ENCODE data around the gene OR9Q1.
"Not testable (repeated sequence)": the region's sequence is repeated elsewhere in the genome, so short reads cannot be mapped to it uniquely, and the experiment has no call there.

The OR9Q1 gene

GRCh38 chr11:58142761-58143160 lies 119.1 kb downstream of the OR9Q1 start:
- no peak for DNase-seq

DNA sequence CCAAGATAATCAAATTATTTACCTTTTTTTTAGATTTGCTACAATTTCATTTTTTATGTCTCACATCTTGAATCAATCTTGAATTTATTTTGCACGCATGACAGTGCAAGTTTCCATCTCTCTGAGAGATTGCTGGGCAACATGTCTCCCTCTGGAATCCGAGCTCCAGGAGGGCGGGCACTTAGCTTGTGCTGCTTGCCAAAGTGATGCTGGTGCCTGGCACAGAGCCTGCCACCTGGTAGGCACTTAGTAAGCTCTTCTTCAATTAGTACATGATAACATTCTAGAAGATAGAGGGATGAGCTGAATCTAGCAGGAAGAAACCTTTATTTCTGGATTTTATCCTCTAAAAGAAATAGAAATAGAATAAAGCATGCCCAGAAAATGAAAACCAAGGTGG lies 129.1 kb downstream of the OR9Q1 start:
- DNase-seq = no peak

DNA sequence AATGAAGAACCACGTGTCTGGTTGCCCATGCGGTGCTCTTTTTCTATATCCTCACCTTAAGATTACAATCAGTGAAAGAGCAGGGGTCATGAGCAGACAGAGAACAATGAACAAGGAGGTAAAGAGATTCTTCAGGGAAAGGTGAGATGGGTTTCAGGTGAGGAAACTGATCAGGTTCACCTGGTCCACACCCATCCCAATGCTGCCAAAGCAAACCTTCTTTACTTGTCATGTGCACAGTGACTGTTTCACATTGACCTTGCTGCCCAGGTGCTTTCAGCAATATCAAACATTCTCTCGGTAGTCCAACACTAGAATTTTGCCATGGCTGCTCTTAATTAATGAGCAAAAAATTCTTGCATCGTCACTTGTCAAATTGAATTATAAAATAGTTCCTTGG lies 140.7 kb downstream of the OR9Q1 start:
- no peak for DNase-seq

DNA sequence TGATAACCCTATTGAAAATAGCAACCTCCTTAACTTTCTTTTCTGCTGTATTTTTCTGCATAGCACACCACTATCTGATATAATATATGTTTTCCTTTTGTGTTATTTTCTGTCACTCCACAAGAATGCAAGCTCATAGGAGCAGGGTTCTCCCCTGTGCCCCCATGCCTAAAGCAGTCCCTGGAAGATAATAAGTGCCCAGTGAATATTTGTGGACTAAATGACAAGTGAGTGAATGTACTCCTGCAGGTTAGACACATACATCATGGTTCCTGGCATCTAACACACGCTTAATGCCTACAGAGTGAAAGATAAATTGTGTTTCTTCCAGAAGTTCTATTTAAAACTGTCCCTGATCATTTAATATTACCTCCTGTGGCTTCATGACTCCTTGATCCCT lies 141.3 kb downstream of the OR9Q1 start:
- DNase-seq = no peak

- no peak for DNase-seq
Observed at GRCh38 chr11:58165504-58166106, 141.9 kb downstream of the OR9Q1 start.

GRCh38 chr11:58177409-58178054 lies 153.9 kb downstream of the OR9Q1 start:
- DNase-seq = no peak

- no peak for DNase-seq
Observed at GRCh38 chr11:58178444-58178843, 154.8 kb downstream of the OR9Q1 start.

DNA sequence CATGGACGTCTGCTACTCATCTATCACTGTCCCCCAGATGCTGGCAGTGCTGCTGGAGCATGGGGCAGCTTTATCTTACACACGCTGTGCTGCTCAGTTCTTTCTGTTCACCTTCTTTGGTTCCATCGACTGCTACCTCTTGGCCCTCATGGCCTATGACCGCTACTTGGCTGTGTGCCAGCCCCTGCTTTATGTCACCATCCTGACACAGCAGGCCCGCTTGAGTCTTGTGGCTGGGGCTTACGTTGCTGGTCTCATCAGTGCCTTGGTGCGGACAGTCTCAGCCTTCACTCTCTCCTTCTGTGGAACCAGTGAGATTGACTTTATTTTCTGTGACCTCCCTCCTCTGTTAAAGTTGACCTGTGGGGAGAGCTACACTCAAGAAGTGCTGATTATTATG lies 156.0 kb downstream of the OR9Q1 start:
- no peak for DNase-seq

GRCh38 chr11:58186938-58187337 lies 163.3 kb downstream of the OR9Q1 start:
- no peak for DNase-seq

- no peak for DNase-seq
Observed at GRCh38 chr11:58188770-58189169, 165.1 kb downstream of the OR9Q1 start, which contains the start of gene OR9Q2. Gene OR9Q2, plus strand, starts transcription at chr11:58189070. Its CDS starts 1,421 bp downstream, at chr11:58190491.

GRCh38 chr11:58192229-58192628 lies 168.5 kb downstream of the OR9Q1 start:
- no peak for DNase-seq

DNA sequence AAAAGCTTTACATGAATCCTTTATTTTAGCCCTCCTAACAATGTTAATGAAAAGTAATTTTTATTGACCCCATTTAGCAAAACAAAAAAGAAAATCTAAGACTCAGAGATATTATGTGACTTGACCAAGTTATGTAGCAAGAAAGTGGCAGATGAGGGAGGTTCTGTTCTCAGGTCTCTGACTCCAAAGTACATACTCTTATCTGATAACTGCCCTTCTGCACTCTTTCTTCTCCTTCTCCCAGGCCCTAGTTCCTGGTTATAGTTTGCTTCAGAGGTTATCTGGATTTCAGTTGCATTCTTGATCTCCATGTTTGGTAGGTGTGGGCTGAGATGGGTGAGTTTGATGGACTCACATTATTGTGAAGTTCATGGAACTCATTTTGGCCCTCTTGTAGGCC lies 169.7 kb downstream of the OR9Q1 start:
- DNase-seq = no peak

GRCh38 chr11:58195939-58196338 lies 172.3 kb downstream of the OR9Q1 start:
- DNase-seq = no peak

DNA sequence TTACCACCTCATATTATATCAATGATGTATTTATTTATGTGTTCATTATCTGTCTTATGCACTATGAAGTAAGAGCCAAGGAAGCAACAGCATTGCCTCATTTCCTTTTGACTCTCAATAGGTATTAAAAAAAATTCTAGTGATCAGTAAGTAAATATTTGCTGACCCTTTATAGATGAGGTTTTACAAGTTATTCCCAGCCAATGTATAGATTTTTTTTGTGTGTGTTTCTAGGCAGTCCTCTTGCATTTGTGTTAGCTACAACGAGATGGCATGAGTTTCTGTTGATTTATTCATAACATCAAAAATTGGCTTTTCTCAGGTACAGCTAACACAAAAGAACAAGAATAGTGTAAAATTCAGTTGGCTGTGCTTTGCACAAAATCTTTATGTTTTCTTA lies 175.6 kb downstream of the OR9Q1 start:
- DNase-seq = no peak

GRCh38 chr11:58204042-58204441 lies 180.4 kb downstream of the OR9Q1 start, which contains the start of gene OR1S2:
Gene OR1S2, minus strand, starts transcription at chr11:58204142. Its CDS starts 0 bp downstream, at chr11:58204142.
- no peak for DNase-seq

- not testable (repeated sequence) for DNase-seq
Observed at GRCh38 chr11:58212420-58212819, 188.7 kb downstream of the OR9Q1 start, which contains the start of gene OR1S1. Gene OR1S1, plus strand, starts transcription at chr11:58212720.

DNA sequence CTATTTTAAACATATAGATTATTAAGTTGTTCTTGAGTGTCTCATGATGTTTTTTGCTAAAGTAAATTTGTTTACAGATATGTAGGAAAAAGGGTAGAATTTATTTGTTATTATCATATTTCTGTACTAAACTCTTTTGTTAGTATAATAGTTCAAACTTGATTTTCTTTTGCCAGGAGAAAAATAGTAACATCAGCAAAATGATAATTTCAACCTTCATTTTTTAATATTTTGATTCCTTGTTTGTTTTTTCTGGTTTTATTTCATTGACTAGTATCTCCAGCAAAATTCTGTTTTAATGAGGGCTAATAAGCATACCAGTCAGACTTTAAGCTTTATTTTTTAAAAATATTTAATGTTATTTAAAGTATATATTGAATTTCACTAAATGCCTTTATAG lies 192.8 kb downstream of the OR9Q1 start:
- DNase-seq = no peak

GRCh38 chr11:58222721-58223120 lies 199.0 kb downstream of the OR9Q1 start:
- DNase-seq = no peak

DNA sequence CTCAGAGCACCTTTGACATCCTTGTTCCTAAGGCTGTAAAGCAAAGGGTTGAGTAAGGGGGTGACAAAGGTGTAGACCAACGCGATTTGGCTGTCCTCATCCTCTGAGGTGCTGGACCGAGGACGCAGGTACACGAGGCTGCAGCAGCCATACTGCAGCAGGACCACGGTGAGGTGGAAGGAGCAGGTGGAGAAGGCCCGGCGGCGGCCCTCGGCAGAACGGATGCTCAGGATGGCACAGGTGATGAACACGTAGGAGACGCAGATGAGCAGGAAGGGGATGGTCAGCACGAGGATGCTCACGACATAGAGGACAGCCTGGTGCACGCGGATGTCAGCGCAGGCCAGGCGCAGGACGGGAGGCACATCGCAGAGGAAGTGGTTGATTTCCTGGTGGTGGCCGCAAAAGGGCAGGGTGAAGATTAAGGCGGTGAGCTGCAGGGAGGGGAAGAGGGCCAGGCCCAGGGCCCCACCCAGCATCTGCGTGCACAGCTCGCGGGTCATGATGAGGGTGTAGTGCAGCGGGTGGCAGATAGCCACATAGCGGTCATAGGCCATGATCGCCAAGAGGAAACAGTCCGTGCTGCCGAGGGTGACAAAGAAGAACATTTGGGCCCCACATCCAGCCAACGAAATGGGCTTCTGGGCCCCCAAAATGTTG lies 204.4 kb downstream of the OR9Q1 start:
- DNase-seq = no peak

All from activated CD4-positive, alpha-beta T cell treated with anti-CD3 and anti-CD28 coated beads, Interleukin-2, amount 50 U/mL, for 4 hours (primary cell).